ENCODE results near the gene CST2.
"Not testable (repeated sequence)": the region's sequence is repeated elsewhere in the genome, so short reads cannot be mapped to it uniquely, and the experiment has no call there.

Gene CST2

DNA sequence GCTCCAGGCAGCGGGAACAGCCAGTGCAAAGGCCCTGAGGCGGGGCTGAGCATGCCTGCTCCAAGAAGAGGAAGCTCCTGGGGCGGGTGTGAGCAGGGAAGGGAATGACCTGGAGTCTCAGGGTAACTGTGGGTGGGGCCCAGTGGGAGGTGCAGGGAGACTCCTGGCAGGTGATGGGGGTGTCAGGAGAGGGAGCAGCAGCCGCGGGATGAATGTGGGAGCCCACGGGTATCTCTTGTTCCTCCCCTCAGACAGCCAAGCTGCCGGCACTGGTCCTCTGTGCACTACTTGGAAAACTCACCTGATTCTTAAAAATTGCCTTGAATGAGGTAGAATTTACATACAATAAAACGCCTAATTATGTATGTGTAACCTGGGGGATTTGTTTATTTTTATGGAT is 49.1 kb downstream of the CST2 start:
- H3K36me3 ChIP-seq (ENCODE audit: control insufficient read depth, insufficient read depth, low read length); DNase-seq; H3K27ac ChIP-seq (ENCODE audit: insufficient read depth, low read length, poor library complexity, severe bottlenecking); H3K4me1 ChIP-seq (ENCODE audit: control insufficient read depth, insufficient read depth, low read length, poor library complexity, severe bottlenecking); H3K9me3 ChIP-seq (ENCODE audit: control insufficient read depth, low read length); H3K27me3 ChIP-seq (replicated peaks; ENCODE audit: control insufficient read depth, insufficient read depth, low read length, poor library complexity, severe bottlenecking); H3K4me3 ChIP-seq (ENCODE audit: insufficient read depth, low read depth, low read length, poor library complexity, severe bottlenecking): not testable (repeated sequence)

DNA sequence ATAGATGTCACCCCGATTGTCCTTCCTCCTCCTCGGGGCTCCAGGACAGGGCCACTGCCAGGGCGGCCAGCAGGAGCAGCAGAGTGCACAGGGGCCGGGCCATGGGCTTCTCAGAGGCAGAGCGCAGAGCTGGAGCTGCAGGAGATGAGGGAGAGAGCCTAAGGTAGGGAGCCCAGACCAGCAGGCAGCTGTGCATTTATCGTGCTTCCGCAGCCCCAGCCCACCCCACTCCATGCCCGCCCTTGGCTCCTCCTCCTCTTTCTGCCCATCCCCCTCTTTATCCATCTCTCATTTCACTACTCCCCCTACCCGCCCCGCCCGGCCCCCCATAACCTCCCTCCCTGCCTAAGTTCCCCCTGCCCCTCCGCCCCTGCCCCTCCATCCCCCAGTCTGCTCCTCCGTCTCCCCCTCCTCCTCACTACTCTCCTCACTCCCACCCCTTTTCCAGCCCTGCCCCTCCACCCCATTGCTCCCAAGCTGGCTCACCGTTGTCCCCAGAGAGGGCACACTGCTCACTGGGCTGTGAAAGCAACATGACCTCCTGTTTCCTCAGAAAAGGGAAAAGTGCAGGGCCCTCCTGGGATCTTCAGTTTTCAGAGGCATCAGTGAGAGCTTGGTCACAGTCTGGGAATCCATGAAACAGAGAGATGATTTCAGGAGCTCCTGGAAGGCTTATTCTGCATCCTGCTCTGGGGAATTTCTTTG is 50.3 kb downstream of the CST2 start:
- Histone ChIP-seq H3K27ac (ENCODE audit: insufficient read depth, low read length, poor library complexity, severe bottlenecking) (no peak overlapping the region), H3K9me3 (ENCODE audit: control insufficient read depth, low read length) (no peaks in the 10 kb centered on the region), H3K4me1 (ENCODE audit: control insufficient read depth, insufficient read depth, low read length, poor library complexity, severe bottlenecking) (no peaks in the 10 kb centered on the region), H3K27me3 (replicated peaks; ENCODE audit: control insufficient read depth, insufficient read depth, low read length, poor library complexity, severe bottlenecking) (no peaks in the 10 kb centered on the region), H3K36me3 (ENCODE audit: control insufficient read depth, insufficient read depth, low read length) (no peaks in the 10 kb centered on the region), H3K4me3 (ENCODE audit: insufficient read depth, low read depth, low read length, poor library complexity, severe bottlenecking) (no peak overlapping the region)
- DNase-seq: no peak

DNA sequence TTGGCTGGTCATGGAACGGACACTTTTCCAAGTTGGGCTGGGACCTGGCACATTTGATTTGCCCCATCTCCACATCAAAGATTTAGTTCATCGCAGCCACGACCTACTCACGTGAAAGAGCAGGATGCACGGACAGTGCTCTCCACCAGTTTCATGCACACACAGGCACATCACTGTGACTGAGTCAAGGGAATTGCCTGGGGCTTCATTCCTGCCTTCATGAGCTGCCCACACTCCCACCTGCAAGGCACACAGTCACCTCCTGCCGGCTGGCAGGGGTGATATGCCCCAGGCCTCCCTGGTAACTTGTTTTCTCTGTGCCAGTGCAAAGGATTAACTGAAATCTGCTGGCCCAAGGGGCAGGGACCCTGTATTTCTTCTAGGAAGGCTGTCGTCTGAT is 52.4 kb downstream of the CST2 start:
- no peak for DNase-seq
- Histone ChIP-seq H3K9me3 (ENCODE audit: control insufficient read depth, low read length) (no peaks in the 10 kb centered on the region), H3K27me3 (replicated peaks; ENCODE audit: control insufficient read depth, insufficient read depth, low read length, poor library complexity, severe bottlenecking) (no peaks in the 10 kb centered on the region), H3K27ac (ENCODE audit: insufficient read depth, low read length, poor library complexity, severe bottlenecking) (no peak overlapping the region), H3K36me3 (ENCODE audit: control insufficient read depth, insufficient read depth, low read length) (no peaks in the 10 kb centered on the region), H3K4me1 (ENCODE audit: control insufficient read depth, insufficient read depth, low read length, poor library complexity, severe bottlenecking) (no peaks in the 10 kb centered on the region), H3K4me3 (ENCODE audit: insufficient read depth, low read depth, low read length, poor library complexity, severe bottlenecking) (no peak overlapping the region)

Measured in effector memory CD4-positive, alpha-beta T cell (primary cell).